BE2C (cell line): ENCODE measurements around the gene COL6A2.

Experiments
- DNase-seq: peaks from one replicate; pipeline ENCODE4 v3.0.0-alpha.2; 2020
- H3K27me3 ChIP-seq: fragments of 250-450 bp; sonication (Bioruptor Pico); 2 replicates; pipeline ENCODE4 v1.5.1; 2020; ENCODE audit warnings: mild to moderate bottlenecking
- H3K36me3 ChIP-seq: fragments of 250-450 bp; sonication (Bioruptor Pico); 2 replicates; pipeline ENCODE4 v1.5.1; 2020; ENCODE audit warnings: mild to moderate bottlenecking
- H3K4me1 ChIP-seq: fragments of 250-450 bp; sonication (Bioruptor Pico); 2 replicates; pipeline ENCODE4 v1.5.1; 2020
- H3K4me3 ChIP-seq: 2 replicates; pipeline ENCODE4 v1.5.1; 2011; ENCODE audit warnings: low read depth, low read length
- H3K9me3 ChIP-seq: fragments of 250-450 bp; sonication (Bioruptor Pico); 2 replicates; pipeline ENCODE4 v1.5.1; 2020
- TF ChIP-seq, protein P1 (sequence below): IDR thresholded peaks from 2 replicates; pipeline ENCODE4 v1.5.1; 2012; ENCODE audit warnings: mild to moderate bottlenecking, low read depth, low read length

The COL6A2 gene

DNA sequence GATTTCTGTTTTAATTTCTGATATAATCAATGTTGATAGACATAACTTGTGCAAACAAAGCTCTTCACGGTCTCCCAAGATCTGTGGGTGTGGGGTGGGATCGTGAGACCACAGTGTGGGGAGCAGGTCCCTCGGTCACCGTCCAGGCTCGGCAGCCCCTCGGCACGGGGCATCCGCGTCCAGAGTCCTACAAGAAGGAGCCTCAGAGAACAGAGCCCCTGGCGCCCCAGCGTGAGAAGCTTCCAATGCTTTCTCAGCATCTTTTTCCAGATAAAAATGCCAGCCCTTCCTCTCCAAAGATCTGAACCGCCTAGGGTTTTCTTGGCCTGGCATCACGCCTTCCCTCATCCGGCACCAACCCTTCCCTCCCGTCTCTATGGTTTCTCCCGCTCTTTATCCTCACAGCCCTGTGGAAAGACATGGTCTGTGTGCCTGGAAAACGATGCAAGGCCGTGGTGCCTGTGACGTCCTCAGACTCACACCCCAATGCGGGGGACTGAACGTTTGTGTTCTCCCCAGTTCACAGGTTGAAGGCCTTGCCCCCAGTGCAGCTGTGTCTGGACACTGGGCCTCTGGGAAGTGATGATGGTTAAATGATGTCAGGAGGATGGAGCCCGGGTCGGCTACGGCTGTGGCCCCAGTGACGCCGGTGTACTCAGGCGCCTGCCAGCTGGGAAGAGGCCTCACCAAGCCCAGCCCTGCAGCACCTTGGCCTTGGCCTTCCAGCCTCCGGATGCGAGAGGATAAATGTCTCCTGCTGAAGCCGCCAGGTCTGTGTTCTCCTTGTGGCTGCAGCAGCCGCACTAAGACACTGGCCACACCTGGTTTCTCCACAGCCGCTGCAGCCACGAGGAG is 45.9 kb upstream of the COL6A2 start:
- no peaks in the 10 kb centered on the region for H3K9me3 ChIP-seq
- DNase-seq, result no peak
- TF ChIP-seq, protein P1, sequence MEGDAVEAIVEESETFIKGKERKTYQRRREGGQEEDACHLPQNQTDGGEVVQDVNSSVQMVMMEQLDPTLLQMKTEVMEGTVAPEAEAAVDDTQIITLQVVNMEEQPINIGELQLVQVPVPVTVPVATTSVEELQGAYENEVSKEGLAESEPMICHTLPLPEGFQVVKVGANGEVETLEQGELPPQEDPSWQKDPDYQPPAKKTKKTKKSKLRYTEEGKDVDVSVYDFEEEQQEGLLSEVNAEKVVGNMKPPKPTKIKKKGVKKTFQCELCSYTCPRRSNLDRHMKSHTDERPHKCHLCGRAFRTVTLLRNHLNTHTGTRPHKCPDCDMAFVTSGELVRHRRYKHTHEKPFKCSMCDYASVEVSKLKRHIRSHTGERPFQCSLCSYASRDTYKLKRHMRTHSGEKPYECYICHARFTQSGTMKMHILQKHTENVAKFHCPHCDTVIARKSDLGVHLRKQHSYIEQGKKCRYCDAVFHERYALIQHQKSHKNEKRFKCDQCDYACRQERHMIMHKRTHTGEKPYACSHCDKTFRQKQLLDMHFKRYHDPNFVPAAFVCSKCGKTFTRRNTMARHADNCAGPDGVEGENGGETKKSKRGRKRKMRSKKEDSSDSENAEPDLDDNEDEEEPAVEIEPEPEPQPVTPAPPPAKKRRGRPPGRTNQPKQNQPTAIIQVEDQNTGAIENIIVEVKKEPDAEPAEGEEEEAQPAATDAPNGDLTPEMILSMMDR, result no peak
- no peaks in the 10 kb centered on the region for H3K27me3 ChIP-seq
- H3K36me3 ChIP-seq, result no peaks in the 10 kb centered on the region
- H3K4me3 ChIP-seq, result no peak overlapping the region
- H3K4me1 ChIP-seq, result no peaks in the 10 kb centered on the region

DNA sequence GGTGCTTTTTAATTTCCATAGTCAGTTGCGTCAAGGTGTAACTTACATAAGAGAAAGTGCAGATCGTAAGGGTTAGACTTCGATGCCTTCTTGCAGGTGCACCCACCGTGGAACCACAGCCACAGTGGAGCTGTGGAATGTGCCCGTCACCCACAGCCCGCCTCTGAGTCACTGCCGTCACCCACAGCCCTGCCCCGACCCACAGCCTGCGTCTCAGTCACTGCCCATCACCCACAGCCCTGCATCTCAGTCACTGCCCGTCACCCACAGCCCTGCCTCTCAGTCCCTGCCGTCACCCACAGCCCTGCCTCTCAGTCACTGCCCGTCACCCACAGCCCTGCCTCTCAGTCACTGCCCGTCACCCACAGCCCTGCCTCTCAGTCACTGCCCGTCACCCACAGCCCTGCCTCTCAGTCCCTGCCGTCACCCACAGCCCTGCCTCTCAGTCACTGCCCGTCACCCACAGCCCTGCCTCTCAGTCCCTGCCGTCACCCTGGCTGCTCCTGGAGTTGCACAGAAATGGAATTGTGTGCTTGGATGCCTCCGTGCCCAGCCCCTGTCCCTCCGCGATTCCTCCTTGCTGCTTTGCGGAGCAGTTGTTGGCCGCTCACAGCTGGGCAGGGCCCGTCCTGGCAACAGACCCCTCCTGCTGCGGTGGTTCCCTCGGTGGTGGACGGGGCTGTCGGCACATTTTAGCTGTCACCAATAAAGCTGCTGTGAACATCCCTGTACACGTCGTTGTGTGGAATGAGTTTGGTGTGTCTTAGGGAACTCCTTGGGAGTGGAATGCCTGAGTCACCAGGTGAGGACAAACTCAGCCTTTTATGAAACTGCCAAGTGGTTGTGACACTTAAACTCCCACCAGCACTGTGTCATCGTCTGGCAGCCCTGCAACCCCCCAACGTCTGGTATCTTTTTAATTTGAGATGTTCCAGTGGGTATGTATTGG is 44.9 kb upstream of the COL6A2 start:
- Histone ChIP-seq H3K4me3 (no peak overlapping the region), H3K27me3 (no peaks in the 10 kb centered on the region), H3K9me3 (no peaks in the 10 kb centered on the region), H3K36me3 (no peaks in the 10 kb centered on the region), H3K4me1 (no peaks in the 10 kb centered on the region)
- TF ChIP-seq, protein P1, result no peak
- no peak for DNase-seq

DNA sequence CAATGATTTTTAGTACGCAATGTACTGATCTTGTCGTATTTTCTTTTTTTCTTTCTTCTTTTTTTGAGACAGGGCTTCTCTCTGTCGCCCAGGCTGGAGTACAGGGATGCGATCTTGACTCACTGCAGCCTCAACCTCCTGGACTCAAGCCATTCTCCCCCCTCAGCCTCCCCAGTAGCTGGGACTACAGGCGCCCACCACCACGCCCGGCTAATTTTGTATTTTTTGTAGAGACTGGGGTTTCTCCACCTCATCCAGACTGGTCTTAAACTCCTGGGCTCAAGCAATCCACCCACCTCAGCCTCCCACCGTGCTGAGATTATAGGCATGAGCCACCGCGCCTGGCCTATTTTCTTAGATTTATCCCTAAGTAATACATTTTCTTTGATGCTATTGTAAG is 43.9 kb upstream of the COL6A2 start:
- Histone ChIP-seq H3K9me3 (peaks cover 5% of the 10 kb centered on the region; the same call in 1 of the 2 replicates), H3K4me1 (no peaks in the 10 kb centered on the region), H3K36me3 (no peaks in the 10 kb centered on the region), H3K4me3 (no peak overlapping the region), H3K27me3 (no peaks in the 10 kb centered on the region)
- no peak for DNase-seq
- TF ChIP-seq, protein P1, result no peak

DNA sequence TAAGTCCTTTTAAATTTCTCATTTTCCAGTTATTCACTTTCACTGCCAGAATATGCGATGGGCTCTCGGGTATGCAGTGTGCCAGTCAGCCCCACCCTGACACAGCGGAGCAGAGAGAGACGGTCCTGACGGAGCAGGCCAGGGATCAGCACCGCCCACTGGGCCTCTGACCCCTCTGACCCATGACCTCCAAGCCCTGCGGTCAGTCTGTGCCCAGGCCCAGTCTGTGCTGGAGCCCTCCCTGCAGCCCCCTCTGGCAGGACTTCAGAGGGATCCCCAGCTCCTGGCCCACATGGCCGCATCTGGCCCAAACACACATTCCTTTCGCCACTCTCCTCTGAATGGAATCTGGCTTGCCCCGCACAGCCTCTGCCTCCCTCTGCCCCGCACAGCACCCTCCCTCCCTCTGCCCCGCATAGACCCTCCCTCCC is 43.4 kb upstream of the COL6A2 start:
- TF ChIP-seq, protein P1, result no peak
- Histone ChIP-seq H3K36me3 (no peaks in the 10 kb centered on the region), H3K27me3 (no peaks in the 10 kb centered on the region), H3K9me3 (peaks cover 6% of the 10 kb centered on the region; the same call in 1 of the 2 replicates), H3K4me3 (no peak overlapping the region), H3K4me1 (no peaks in the 10 kb centered on the region)
- DNase-seq, result no peak

DNA sequence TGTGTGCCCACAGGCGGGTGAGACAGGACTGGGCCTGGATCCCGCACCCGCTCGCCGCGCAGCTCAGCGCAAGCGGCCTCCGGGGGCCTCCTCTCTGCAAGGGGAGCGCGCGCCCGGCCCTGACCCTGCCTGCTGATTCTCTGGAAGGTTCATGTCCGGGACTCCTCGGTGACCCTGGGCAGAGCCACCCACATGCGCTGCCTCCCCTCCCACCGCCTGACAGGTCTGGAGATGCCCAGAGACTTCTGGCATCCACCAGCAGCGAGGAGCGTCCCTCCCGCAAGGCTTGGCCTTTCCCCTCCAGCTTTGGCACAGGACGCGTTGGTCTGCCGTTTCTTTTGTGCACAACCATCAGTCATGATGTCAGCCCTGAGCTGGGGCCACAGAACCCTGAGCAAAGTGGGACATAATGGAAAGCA is 42.0 kb upstream of the COL6A2 start:
- Histone ChIP-seq H3K36me3 (no peaks in the 10 kb centered on the region), H3K9me3 (peaks cover 6% of the 10 kb centered on the region; the same call in 1 of the 2 replicates), H3K27me3 (no peaks in the 10 kb centered on the region), H3K4me3 (no peak overlapping the region), H3K4me1 (no peaks in the 10 kb centered on the region)
- TF ChIP-seq, protein P1, result no peak
- DNase-seq, result no peak
